ENCODE measurements around the gene SPPL2B. TPM values are rescaled to one million over a fixed set of nuclear protein-coding genes. Genes with fewer than 3 reads are reported as not detected.
"Not testable (repeated sequence)": the region's sequence is repeated elsewhere in the genome, so short reads cannot be mapped to it uniquely, and the experiment has no call there.

The SPPL2B gene
- total RNA-seq, 1 experiment from 2014 or later = 18.2 TPM

- Histone ChIP-seq H3K9me3 (ENCODE audit: low read length) (no peaks in the 10 kb centered on the region), H3K79me2 (ENCODE audit: low read length) (no peaks in the 10 kb centered on the region), H3K27me3 (ENCODE audit: low read length) (no peaks in the 10 kb centered on the region), H3K9ac (ENCODE audit: low read length) (no peak overlapping the region), H4K20me1 (ENCODE audit: insufficient read depth, low read depth, low read length) (no peaks in the 10 kb centered on the region), H3K9me2 (replicated peaks; ENCODE audit: insufficient read depth, low read length) (no peaks in the 10 kb centered on the region), H3K27ac (ENCODE audit: low read length) (no peak overlapping the region), H2AFZ (ENCODE audit: low read length) (no peak overlapping the region), H3K4me2 (ENCODE audit: low read depth, low read length, poor library complexity, severe bottlenecking) (no peak overlapping the region), H3K4me1 (ENCODE audit: low read length) (peaks cover 8% of the 10 kb centered on the region), H3K4me3 (ENCODE audit: low read length) (no peak overlapping the region), H3K36me3 (ENCODE audit: insufficient read depth, low read length) (no peaks in the 10 kb centered on the region)
- no peak for DNase-seq
These were observed 63.9 kb downstream of the SPPL2B start for GRCh38 chr19:2392366-2392765.

DNA sequence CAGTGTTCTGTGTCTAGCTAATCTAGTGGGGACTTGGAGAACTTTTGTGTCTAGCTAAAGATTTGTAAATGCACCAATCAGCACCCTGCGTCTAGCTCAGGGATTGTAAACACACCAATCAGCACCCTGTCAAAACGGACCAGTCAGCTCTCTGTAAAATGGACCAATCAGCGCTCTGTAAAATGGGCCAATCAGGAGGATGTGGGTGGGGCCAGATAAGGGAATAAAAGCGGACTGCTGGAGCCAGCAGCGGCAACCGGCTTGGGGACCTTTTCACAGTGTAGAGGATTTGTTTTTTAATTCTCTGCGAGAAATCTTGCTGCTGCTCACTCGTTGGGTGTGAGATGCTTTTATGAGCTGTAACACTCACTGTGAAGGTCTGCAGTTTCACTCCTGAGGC, 64.4 kb downstream of the SPPL2B start:
- not testable (repeated sequence) for H3K4me3 ChIP-seq (ENCODE audit: low read length); H3K9me2 ChIP-seq (replicated peaks; ENCODE audit: insufficient read depth, low read length); H3K9ac ChIP-seq (ENCODE audit: low read length); H3K27me3 ChIP-seq (ENCODE audit: low read length); H3K4me1 ChIP-seq (ENCODE audit: low read length); H3K9me3 ChIP-seq (ENCODE audit: low read length); H2AFZ ChIP-seq (ENCODE audit: low read length); H3K79me2 ChIP-seq (ENCODE audit: low read length); H3K4me2 ChIP-seq (ENCODE audit: low read depth, low read length, poor library complexity, severe bottlenecking); H3K36me3 ChIP-seq (ENCODE audit: insufficient read depth, low read length); H4K20me1 ChIP-seq (ENCODE audit: insufficient read depth, low read depth, low read length); H3K27ac ChIP-seq (ENCODE audit: low read length); DNase-seq

DNA sequence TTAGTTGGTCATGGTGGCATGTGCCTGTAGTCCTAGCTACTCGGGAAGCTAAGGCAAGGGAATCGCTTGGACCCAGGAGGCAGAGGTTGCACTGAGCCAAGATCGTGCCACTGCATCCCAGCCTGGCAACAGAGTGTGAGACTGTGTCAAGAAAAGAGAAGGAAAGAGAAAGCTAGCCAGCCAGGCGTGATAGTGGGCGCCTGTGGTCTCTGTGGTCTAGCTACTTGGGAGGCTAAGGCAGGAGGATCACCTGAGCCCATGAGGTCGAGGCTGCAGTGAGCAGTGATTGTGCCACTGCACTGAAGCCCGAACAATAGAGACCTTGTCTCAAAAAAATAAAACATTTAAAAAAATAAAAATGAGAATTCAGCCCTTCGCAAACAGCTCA, 65.6 kb downstream of the SPPL2B start:
- H3K9ac ChIP-seq (ENCODE audit: low read length) = no peak overlapping the region
- H3K27ac ChIP-seq (ENCODE audit: low read length) = no peak overlapping the region
- no peaks in the 10 kb centered on the region for H4K20me1 ChIP-seq (ENCODE audit: insufficient read depth, low read depth, low read length)
- no peak overlapping the region for H3K4me3 ChIP-seq (ENCODE audit: low read length)
- no peaks in the 10 kb centered on the region for H3K9me2 ChIP-seq (replicated peaks; ENCODE audit: insufficient read depth, low read length)
- no peaks in the 10 kb centered on the region for H3K36me3 ChIP-seq (ENCODE audit: insufficient read depth, low read length)
- no peak overlapping the region for H2AFZ ChIP-seq (ENCODE audit: low read length)
- H3K79me2 ChIP-seq (ENCODE audit: low read length) = no peaks in the 10 kb centered on the region
- no peaks in the 10 kb centered on the region for H3K27me3 ChIP-seq (ENCODE audit: low read length)
- no peak for DNase-seq
- peaks cover 8% of the 10 kb centered on the region for H3K4me1 ChIP-seq (ENCODE audit: low read length)
- no peak overlapping the region for H3K4me2 ChIP-seq (ENCODE audit: low read depth, low read length, poor library complexity, severe bottlenecking)
- H3K9me3 ChIP-seq (ENCODE audit: low read length) = no peaks in the 10 kb centered on the region

DNA sequence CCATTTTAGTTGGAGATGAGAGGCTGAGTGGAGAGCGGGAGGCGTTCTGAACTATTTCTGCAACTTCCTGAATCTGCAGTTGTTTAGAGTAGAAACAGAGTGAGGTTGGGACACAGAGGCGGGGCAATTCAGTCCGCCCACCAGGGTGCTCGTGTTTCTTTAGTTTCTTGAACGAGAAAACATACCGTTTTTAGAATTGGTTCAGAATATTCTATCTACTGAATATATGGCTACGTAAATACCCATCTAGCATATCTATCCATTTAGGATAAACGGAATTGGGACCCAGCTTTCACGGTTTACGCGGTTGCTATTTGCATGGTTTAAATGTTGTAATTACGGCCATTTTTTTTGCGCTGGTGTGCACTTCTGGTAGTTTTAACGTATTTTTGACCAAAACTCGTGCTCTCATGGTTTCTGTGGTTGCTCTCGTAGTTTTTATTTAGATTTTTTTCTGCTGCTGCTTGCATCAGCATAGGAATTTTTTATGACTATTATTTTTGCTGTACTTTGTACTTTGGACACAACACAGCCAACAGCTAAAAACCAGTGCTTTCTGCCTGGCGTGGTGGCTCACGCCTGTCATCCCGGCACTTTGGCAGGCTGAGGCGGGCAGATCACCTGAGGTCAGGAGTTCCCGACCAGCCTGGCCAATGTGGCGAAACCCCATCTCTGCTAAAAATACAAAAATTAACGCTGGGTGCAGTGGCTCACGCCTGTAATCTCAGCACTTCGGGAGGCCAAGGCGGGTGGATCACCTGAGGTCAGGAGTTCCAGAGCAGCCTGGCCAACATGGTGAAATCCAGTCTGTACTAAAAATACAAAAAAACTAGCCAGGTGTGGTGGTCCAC, 66.2 kb downstream of the SPPL2B start:
- Histone ChIP-seq H3K4me2 (ENCODE audit: low read depth, low read length, poor library complexity, severe bottlenecking) (peak overlapping the region; percentile 49), H3K9ac (ENCODE audit: low read length) (peak overlapping the region; percentile 34; the same call in 1 of the 2 replicates), H3K4me1 (ENCODE audit: low read length) (peaks cover 8% of the 10 kb centered on the region), H4K20me1 (ENCODE audit: insufficient read depth, low read depth, low read length) (no peaks in the 10 kb centered on the region), H3K36me3 (ENCODE audit: insufficient read depth, low read length) (no peaks in the 10 kb centered on the region), H3K4me3 (ENCODE audit: low read length) (peak overlapping the region; percentile 26; the same call in 1 of the 2 replicates), H3K79me2 (ENCODE audit: low read length) (no peaks in the 10 kb centered on the region), H3K9me2 (replicated peaks; ENCODE audit: insufficient read depth, low read length) (no peaks in the 10 kb centered on the region), H3K27ac (ENCODE audit: low read length) (no peak overlapping the region), H3K27me3 (ENCODE audit: low read length) (no peaks in the 10 kb centered on the region), H3K9me3 (ENCODE audit: low read length) (no peaks in the 10 kb centered on the region), H2AFZ (ENCODE audit: low read length) (peak overlapping the region; percentile 44)
- DNase-seq = peak; percentile 63

DNA sequence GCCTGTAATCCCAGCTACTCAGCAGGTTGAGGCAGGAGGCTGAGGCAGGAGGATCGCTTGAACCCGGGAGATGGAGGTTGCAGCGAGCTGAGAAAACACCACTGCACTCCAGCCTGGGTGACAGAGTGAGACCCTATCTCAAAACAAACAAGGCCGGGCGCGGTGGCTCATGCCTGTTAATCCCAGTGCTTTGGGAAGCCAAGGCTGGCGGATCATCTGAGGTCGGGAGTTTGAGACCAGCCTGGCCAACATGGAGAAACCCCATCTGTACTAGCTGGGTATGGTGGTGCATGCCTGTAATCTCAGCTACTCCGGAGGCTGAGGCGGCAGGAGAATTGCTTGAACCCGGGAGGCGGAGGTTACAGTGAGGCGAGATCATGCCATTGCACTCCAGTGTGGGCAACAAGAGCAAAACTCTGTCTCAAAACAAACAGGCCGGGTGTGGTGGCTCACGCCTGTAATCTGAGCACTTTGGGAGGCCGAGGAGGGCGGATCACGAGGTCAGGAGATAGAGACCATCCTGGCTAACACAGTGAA, 66.9 kb downstream of the SPPL2B start:
- H3K27ac ChIP-seq (ENCODE audit: low read length); H3K9me2 ChIP-seq (replicated peaks; ENCODE audit: insufficient read depth, low read length); H3K9me3 ChIP-seq (ENCODE audit: low read length); H3K4me3 ChIP-seq (ENCODE audit: low read length); H3K27me3 ChIP-seq (ENCODE audit: low read length); H3K36me3 ChIP-seq (ENCODE audit: insufficient read depth, low read length); H2AFZ ChIP-seq (ENCODE audit: low read length); H3K4me2 ChIP-seq (ENCODE audit: low read depth, low read length, poor library complexity, severe bottlenecking); H3K4me1 ChIP-seq (ENCODE audit: low read length); H4K20me1 ChIP-seq (ENCODE audit: insufficient read depth, low read depth, low read length); DNase-seq; H3K79me2 ChIP-seq (ENCODE audit: low read length); H3K9ac ChIP-seq (ENCODE audit: low read length): not testable (repeated sequence)

DNA sequence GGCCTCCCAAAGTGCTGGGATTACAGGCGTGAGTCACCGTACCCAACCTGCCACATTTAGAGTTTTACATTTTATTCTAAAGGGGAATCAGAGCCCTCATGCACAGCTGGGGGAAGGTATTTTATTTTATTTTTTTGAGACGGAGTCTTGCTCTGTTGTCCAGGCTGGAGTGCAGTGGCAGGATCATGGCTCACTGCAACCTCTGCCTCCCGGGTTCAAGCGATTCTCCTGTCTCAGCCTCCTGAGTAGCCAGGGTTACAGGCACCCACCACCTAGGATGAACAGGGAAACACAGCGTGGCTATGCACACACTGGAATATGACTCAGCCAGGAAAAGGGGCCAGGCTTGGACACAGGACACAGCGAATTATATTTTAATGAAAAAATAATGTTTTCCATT, 68.7 kb downstream of the SPPL2B start:
- DNase-seq; H3K27me3 ChIP-seq (ENCODE audit: low read length); H3K4me2 ChIP-seq (ENCODE audit: low read depth, low read length, poor library complexity, severe bottlenecking); H3K4me3 ChIP-seq (ENCODE audit: low read length); H3K9me3 ChIP-seq (ENCODE audit: low read length); H3K79me2 ChIP-seq (ENCODE audit: low read length); H2AFZ ChIP-seq (ENCODE audit: low read length); H3K27ac ChIP-seq (ENCODE audit: low read length); H3K4me1 ChIP-seq (ENCODE audit: low read length); H4K20me1 ChIP-seq (ENCODE audit: insufficient read depth, low read depth, low read length); H3K36me3 ChIP-seq (ENCODE audit: insufficient read depth, low read length); H3K9ac ChIP-seq (ENCODE audit: low read length); H3K9me2 ChIP-seq (replicated peaks; ENCODE audit: insufficient read depth, low read length): not testable (repeated sequence)

GRCh38 chr19:2398735-2399305, 70.3 kb downstream of the SPPL2B start:
- Histone ChIP-seq H3K4me3 (ENCODE audit: low read length) (no peak overlapping the region), H3K9ac (ENCODE audit: low read length) (no peak overlapping the region), H3K27ac (ENCODE audit: low read length) (no peak overlapping the region), H4K20me1 (ENCODE audit: insufficient read depth, low read depth, low read length) (no peaks in the 10 kb centered on the region), H3K9me2 (replicated peaks; ENCODE audit: insufficient read depth, low read length) (no peaks in the 10 kb centered on the region), H2AFZ (ENCODE audit: low read length) (no peak overlapping the region), H3K79me2 (ENCODE audit: low read length) (no peaks in the 10 kb centered on the region), H3K36me3 (ENCODE audit: insufficient read depth, low read length) (no peaks in the 10 kb centered on the region), H3K9me3 (ENCODE audit: low read length) (no peaks in the 10 kb centered on the region), H3K4me2 (ENCODE audit: low read depth, low read length, poor library complexity, severe bottlenecking) (no peak overlapping the region), H3K4me1 (ENCODE audit: low read length) (peaks cover 5% of the 10 kb centered on the region), H3K27me3 (ENCODE audit: low read length) (no peaks in the 10 kb centered on the region)
- DNase-seq = no peak

DNA sequence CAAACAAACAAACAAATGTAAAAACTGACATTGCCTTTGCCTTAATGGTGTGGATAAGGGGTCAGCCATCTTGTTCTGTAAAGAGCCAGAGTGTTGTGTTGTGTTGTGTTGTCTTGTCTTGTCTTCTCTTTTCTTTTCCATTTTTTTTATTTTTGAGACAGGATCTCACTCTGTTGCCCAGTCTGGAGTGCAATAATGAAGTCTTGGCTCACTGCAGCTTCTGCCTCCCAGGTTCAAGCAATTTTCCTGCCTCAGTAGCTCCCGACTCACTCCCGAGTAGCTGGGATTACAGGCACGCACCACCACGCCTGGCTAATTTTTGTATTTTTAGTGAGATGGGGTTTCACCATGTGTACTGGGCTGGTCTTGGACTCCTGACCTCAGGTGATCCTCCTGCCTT, 71.1 kb downstream of the SPPL2B start:
- no peak overlapping the region for H2AFZ ChIP-seq (ENCODE audit: low read length)
- H3K79me2 ChIP-seq (ENCODE audit: low read length) = no peaks in the 10 kb centered on the region
- peaks cover 3% of the 10 kb centered on the region for H3K4me1 ChIP-seq (ENCODE audit: low read length)
- H3K4me3 ChIP-seq (ENCODE audit: low read length) = no peak overlapping the region
- no peaks in the 10 kb centered on the region for H3K9me3 ChIP-seq (ENCODE audit: low read length)
- H3K36me3 ChIP-seq (ENCODE audit: insufficient read depth, low read length) = no peaks in the 10 kb centered on the region
- no peaks in the 10 kb centered on the region for H3K9me2 ChIP-seq (replicated peaks; ENCODE audit: insufficient read depth, low read length)
- H3K27me3 ChIP-seq (ENCODE audit: low read length) = no peaks in the 10 kb centered on the region
- H3K27ac ChIP-seq (ENCODE audit: low read length) = no peak overlapping the region
- no peak overlapping the region for H3K9ac ChIP-seq (ENCODE audit: low read length)
- DNase-seq = no peak
- no peaks in the 10 kb centered on the region for H4K20me1 ChIP-seq (ENCODE audit: insufficient read depth, low read depth, low read length)
- no peak overlapping the region for H3K4me2 ChIP-seq (ENCODE audit: low read depth, low read length, poor library complexity, severe bottlenecking)

Measured in Karpas-422 (cell line).